Glutamatergic neuron (in vitro differentiated cells): ENCODE results near the gene MTHFD2L. TPM values are rescaled to one million over a fixed set of nuclear protein-coding genes. Genes with fewer than 3 reads are reported as not detected.

ENCODE experiments used
- DNase-seq: peaks from one replicate; pipeline ENCODE4 v3.0.0; 2022
- H3K27ac Mint-ChIP-seq: one replicate; pipeline ENCODE4 v1.8.0; 2020; ENCODE audit warnings: mild to moderate bottlenecking, mixed read lengths, inconsistent platforms; ENCODE audit not compliant: unreplicated experiment
- H3K27me3 Mint-ChIP-seq: one replicate; pipeline ENCODE4 v1.8.0; 2020; ENCODE audit warnings: mild to moderate bottlenecking, moderate library complexity, mixed read lengths, inconsistent platforms; ENCODE audit not compliant: unreplicated experiment
- H3K36me3 Mint-ChIP-seq: one replicate; pipeline ENCODE4 v1.8.0; 2020; ENCODE audit warnings: mild to moderate bottlenecking, mixed read lengths, inconsistent platforms; ENCODE audit not compliant: unreplicated experiment
- H3K4me1 Mint-ChIP-seq: one replicate; pipeline ENCODE4 v1.8.0; 2020; ENCODE audit warnings: mild to moderate bottlenecking, low read depth, mixed read lengths, inconsistent platforms; ENCODE audit not compliant: unreplicated experiment
- H3K4me3 Mint-ChIP-seq: one replicate; pipeline ENCODE4 v1.8.0; 2020; ENCODE audit warnings: mild to moderate bottlenecking, mixed read lengths, inconsistent platforms; ENCODE audit not compliant: unreplicated experiment
- H3K9me3 Mint-ChIP-seq: one replicate; pipeline ENCODE4 v1.8.0; 2020; ENCODE audit warnings: mild to moderate bottlenecking, moderate library complexity, mixed read lengths, inconsistent platforms; ENCODE audit not compliant: unreplicated experiment
- total RNA-seq: library from RNA; stranded (reverse); fragmentation: NEBNext Ultra II Directional; extraction: Animal tissue kit (Norgen Biotek cat#: 25700); gene quantifications from one replicate; pipeline ENCODE4 v1.2.1, GENCODE V29; 2021; ENCODE audit not compliant: unreplicated experiment
- TF ChIP-seq, protein P1 (sequence below): fragments of 200-600 bp; sonication (generic); IDR thresholded peaks from one replicate; pipeline ENCODE4 v1.5.0; 2021; ENCODE audit not compliant: partially characterized antibody, unreplicated experiment

Gene MTHFD2L
- total RNA-seq, 1 donor from 2014 or later: 14.0 TPM

DNA sequence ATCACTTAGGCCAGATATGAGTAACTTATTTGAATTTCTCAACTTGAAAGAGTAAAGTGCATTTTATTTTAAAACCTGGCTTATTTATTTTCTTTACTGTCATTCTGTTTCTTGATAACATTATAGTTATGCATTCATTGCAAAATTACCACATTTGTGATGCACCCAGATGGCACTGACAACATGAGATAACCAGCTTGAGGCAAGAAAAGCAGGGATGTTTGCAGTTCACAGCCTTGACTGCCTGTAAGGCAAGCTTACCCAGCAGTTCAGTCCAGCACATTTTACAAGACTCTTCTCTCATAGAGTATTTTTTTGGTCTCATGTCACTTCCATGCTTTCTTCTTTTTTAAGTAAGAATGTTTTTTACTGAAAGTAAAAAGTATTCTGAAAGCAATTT is 125.0 kb downstream of the MTHFD2L start:
- DNase-seq: no peak
- no peak overlapping the region for H3K27ac Mint-ChIP-seq
- no peaks in the 10 kb centered on the region for H3K27me3 Mint-ChIP-seq
- no peak overlapping the region for H3K4me3 Mint-ChIP-seq
- H3K9me3 Mint-ChIP-seq: no peaks in the 10 kb centered on the region
- H3K36me3 Mint-ChIP-seq: no peaks in the 10 kb centered on the region
- no peaks in the 10 kb centered on the region for H3K4me1 Mint-ChIP-seq
- TF ChIP-seq, protein P1, sequence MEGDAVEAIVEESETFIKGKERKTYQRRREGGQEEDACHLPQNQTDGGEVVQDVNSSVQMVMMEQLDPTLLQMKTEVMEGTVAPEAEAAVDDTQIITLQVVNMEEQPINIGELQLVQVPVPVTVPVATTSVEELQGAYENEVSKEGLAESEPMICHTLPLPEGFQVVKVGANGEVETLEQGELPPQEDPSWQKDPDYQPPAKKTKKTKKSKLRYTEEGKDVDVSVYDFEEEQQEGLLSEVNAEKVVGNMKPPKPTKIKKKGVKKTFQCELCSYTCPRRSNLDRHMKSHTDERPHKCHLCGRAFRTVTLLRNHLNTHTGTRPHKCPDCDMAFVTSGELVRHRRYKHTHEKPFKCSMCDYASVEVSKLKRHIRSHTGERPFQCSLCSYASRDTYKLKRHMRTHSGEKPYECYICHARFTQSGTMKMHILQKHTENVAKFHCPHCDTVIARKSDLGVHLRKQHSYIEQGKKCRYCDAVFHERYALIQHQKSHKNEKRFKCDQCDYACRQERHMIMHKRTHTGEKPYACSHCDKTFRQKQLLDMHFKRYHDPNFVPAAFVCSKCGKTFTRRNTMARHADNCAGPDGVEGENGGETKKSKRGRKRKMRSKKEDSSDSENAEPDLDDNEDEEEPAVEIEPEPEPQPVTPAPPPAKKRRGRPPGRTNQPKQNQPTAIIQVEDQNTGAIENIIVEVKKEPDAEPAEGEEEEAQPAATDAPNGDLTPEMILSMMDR: no peak

DNA sequence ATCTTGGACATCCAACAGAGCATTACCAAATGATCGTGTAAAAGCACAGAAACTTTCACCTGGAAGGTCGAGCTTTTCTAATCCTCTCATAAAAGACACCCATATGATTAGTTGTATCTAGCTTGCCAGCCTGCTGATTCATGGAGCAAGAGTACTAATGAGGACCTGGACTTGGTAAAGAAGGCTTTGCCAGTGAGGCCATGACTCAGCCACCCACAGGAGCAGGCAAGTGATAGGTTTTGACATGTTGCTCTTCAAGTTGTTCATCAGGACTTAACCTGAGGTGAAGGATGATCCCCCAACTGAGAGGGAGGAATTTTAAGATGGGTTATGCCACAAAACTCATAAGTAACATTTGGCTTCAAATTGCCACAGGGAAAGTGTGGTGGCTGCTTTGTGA is 125.7 kb downstream of the MTHFD2L start:
- H3K27me3 Mint-ChIP-seq: no peaks in the 10 kb centered on the region
- H3K36me3 Mint-ChIP-seq: no peaks in the 10 kb centered on the region
- no peak overlapping the region for H3K27ac Mint-ChIP-seq
- no peak overlapping the region for H3K4me3 Mint-ChIP-seq
- H3K9me3 Mint-ChIP-seq: no peaks in the 10 kb centered on the region
- TF ChIP-seq, protein P1: no peak
- DNase-seq: no peak
- no peaks in the 10 kb centered on the region for H3K4me1 Mint-ChIP-seq

DNA sequence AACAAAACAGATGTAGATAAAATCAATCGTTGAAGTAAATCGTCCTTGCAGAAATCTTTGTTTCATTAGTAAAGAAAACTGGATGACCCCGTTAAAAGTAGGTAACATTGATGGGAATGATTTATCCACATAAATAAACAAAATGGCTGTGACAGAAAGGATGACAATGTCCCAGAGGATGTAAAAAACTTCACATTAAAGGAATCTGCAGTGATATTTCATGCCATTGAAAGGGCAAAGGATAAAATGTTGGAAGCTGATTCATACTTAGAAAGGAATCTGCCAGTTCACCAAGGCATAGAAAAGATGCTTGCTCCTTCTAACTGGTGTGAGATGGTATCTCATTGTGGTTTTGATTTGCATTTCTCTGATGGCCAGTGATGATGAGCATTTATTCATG is 126.1 kb downstream of the MTHFD2L start:
- TF ChIP-seq, protein P1: no peak
- Mint-ChIP-seq H3K4me3 (no peak overlapping the region), H3K9me3 (no peaks in the 10 kb centered on the region)

DNA sequence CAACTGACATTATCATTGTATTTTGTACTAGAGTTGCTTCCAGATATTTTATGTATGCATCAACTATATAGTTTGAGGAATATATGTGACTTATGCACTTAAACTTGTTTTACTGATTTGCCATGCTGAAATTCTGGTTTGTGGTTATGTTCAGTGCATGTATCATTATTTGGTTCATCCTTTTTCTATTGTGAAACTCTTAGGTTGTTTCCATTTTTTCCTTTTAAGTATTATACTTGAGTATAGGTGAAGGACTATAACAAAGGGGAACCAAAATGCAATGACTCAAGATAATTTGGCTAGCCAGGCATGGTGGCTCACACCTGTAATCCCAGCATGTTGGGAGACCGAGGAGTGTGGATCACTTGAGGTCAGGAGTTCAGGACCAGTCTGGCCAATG is 129.2 kb downstream of the MTHFD2L start:
- Mint-ChIP-seq H3K4me1 (no peaks in the 10 kb centered on the region), H3K27me3 (no peaks in the 10 kb centered on the region), H3K9me3 (no peaks in the 10 kb centered on the region), H3K36me3 (no peaks in the 10 kb centered on the region), H3K27ac (no peak overlapping the region), H3K4me3 (no peak overlapping the region)
- TF ChIP-seq, protein P1: no peak
- no peak for DNase-seq

More for the DNA sequence above, 126.1 kb downstream of the MTHFD2L start:
- Mint-ChIP-seq H3K27me3 (no peaks in the 10 kb centered on the region), H3K4me1 (no peaks in the 10 kb centered on the region), H3K27ac (no peak overlapping the region), H3K36me3 (no peaks in the 10 kb centered on the region)
- DNase-seq: no peak

DNA sequence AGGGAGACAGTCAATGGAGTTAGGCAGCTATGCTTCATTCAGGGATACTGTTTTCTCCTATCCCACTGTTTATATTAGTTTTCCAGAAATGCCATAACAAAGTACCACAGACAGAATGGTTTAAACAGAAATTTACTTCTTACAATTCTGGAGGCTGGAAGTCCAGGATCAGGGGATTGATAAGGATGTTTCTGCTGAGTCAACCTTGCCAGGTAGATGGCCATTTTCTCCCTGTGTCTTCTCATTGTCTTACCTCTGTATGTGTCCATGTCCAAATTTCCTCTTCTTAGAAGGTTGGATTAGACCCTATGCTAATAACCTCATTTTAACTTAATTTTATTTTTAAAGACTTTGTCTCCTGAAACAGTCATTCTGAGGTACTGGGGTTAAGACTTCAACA is 129.9 kb downstream of the MTHFD2L start:
- Mint-ChIP-seq H3K36me3 (no peaks in the 10 kb centered on the region), H3K4me1 (no peaks in the 10 kb centered on the region), H3K4me3 (no peak overlapping the region), H3K27ac (no peak overlapping the region), H3K9me3 (no peaks in the 10 kb centered on the region), H3K27me3 (no peaks in the 10 kb centered on the region)
- TF ChIP-seq, protein P1: no peak
- DNase-seq: no peak
